ENCODE measurements around the gene CHCHD6.

CHCHD6 gene

GRCh38 chr3:126817781-126818180 is 113.7 kb downstream of the CHCHD6 start:
- H3K4me2 ChIP-seq (ENCODE audit: low read depth, low read length, poor library complexity, severe bottlenecking): no peak overlapping the region
- H3K9ac ChIP-seq (ENCODE audit: low read length): no peak overlapping the region
- no peaks in the 10 kb centered on the region for H3F3A ChIP-seq (ENCODE audit: insufficient read depth)
- H3K9me3 ChIP-seq (ENCODE audit: insufficient read depth, low read length): peaks cover 3% of the 10 kb centered on the region; the same call in 1 of the 2 replicates
- H3K36me3 ChIP-seq (ENCODE audit: low read length): no peaks in the 10 kb centered on the region
- no peak overlapping the region for H3K27ac ChIP-seq (ENCODE audit: low read depth, low read length)
- TF ChIP-seq EZH2phosphoT487 (conservative IDR thresholded peaks at IDR 0.05; ENCODE audit: low read length) (no peak), CTCF (IDR thresholded peaks at IDR 0.05; ENCODE audit: insufficient read depth, low read length, poor library complexity, severe bottlenecking) (no peak)
- no peak overlapping the region for H3K4me3 ChIP-seq (ENCODE audit: insufficient read depth, low read length, poor library complexity, severe bottlenecking)
- no peaks in the 10 kb centered on the region for H3K9me2 ChIP-seq (replicated peaks; ENCODE audit: insufficient read depth, low read length)
- H4K20me1 ChIP-seq (ENCODE audit: low read depth, low read length): no peaks in the 10 kb centered on the region
- H3K79me2 ChIP-seq (ENCODE audit: insufficient read depth, low read length): no peaks in the 10 kb centered on the region
- H3K27me3 ChIP-seq (ENCODE audit: low read length): no peaks in the 10 kb centered on the region
- H2AFZ ChIP-seq (ENCODE audit: low read depth, low read length, severe bottlenecking): no peak overlapping the region

GRCh38 chr3:126818400-126819095 is 114.5 kb downstream of the CHCHD6 start:
- H3K4me2 ChIP-seq (ENCODE audit: low read depth, low read length, poor library complexity, severe bottlenecking): no peak overlapping the region
- H3K36me3 ChIP-seq (ENCODE audit: low read length): no peaks in the 10 kb centered on the region
- H3K9me2 ChIP-seq (replicated peaks; ENCODE audit: insufficient read depth, low read length): no peaks in the 10 kb centered on the region
- no peak overlapping the region for H3K9ac ChIP-seq (ENCODE audit: low read length)
- H3K27ac ChIP-seq (ENCODE audit: low read depth, low read length): no peak overlapping the region
- H3K4me3 ChIP-seq (ENCODE audit: insufficient read depth, low read length, poor library complexity, severe bottlenecking): no peak overlapping the region
- no peaks in the 10 kb centered on the region for H4K20me1 ChIP-seq (ENCODE audit: low read depth, low read length)
- TF ChIP-seq EZH2phosphoT487 (conservative IDR thresholded peaks at IDR 0.05; ENCODE audit: low read length): no peak
- no peak for TF ChIP-seq CTCF (IDR thresholded peaks at IDR 0.05; ENCODE audit: insufficient read depth, low read length, poor library complexity, severe bottlenecking)
- H3K79me2 ChIP-seq (ENCODE audit: insufficient read depth, low read length): no peaks in the 10 kb centered on the region
- H3K9me3 ChIP-seq (ENCODE audit: insufficient read depth, low read length): peaks cover 3% of the 10 kb centered on the region; the same call in 1 of the 2 replicates
- no peaks in the 10 kb centered on the region for H3F3A ChIP-seq (ENCODE audit: insufficient read depth)
- no peaks in the 10 kb centered on the region for H3K27me3 ChIP-seq (ENCODE audit: low read length)
- no peak overlapping the region for H2AFZ ChIP-seq (ENCODE audit: low read depth, low read length, severe bottlenecking)

- Histone ChIP-seq H3K9me3 (ENCODE audit: insufficient read depth, low read length) (peaks cover 3% of the 10 kb centered on the region; the same call in 1 of the 2 replicates), H3K9me2 (replicated peaks; ENCODE audit: insufficient read depth, low read length) (no peaks in the 10 kb centered on the region), H3K9ac (ENCODE audit: low read length) (no peak overlapping the region), H2AFZ (ENCODE audit: low read depth, low read length, severe bottlenecking) (no peak overlapping the region), H4K20me1 (ENCODE audit: low read depth, low read length) (no peaks in the 10 kb centered on the region), H3K27me3 (ENCODE audit: low read length) (no peaks in the 10 kb centered on the region), H3K79me2 (ENCODE audit: insufficient read depth, low read length) (no peaks in the 10 kb centered on the region), H3K4me3 (ENCODE audit: insufficient read depth, low read length, poor library complexity, severe bottlenecking) (no peak overlapping the region), H3F3A (ENCODE audit: insufficient read depth) (no peaks in the 10 kb centered on the region), H3K4me2 (ENCODE audit: low read depth, low read length, poor library complexity, severe bottlenecking) (no peak overlapping the region), H3K27ac (ENCODE audit: low read depth, low read length) (no peak overlapping the region), H3K36me3 (ENCODE audit: low read length) (no peaks in the 10 kb centered on the region)
- no peak for TF ChIP-seq EZH2phosphoT487 (conservative IDR thresholded peaks at IDR 0.05; ENCODE audit: low read length)
These were observed 122.7 kb downstream of the CHCHD6 start for GRCh38 chr3:126826693-126827092.

- H3K4me2 ChIP-seq (ENCODE audit: low read depth, low read length, poor library complexity, severe bottlenecking): no peak overlapping the region
These were observed 123.1 kb downstream of the CHCHD6 start for GRCh38 chr3:126827121-126827520.

More at GRCh38 chr3:126827121-126827520, 123.1 kb downstream of the CHCHD6 start:
- Histone ChIP-seq H3K27me3 (ENCODE audit: low read length) (no peaks in the 10 kb centered on the region), H2AFZ (ENCODE audit: low read depth, low read length, severe bottlenecking) (no peak overlapping the region), H3K9ac (ENCODE audit: low read length) (no peak overlapping the region), H4K20me1 (ENCODE audit: low read depth, low read length) (no peaks in the 10 kb centered on the region), H3F3A (ENCODE audit: insufficient read depth) (no peaks in the 10 kb centered on the region), H3K4me3 (ENCODE audit: insufficient read depth, low read length, poor library complexity, severe bottlenecking) (no peak overlapping the region), H3K27ac (ENCODE audit: low read depth, low read length) (no peak overlapping the region), H3K9me2 (replicated peaks; ENCODE audit: insufficient read depth, low read length) (no peaks in the 10 kb centered on the region), H3K36me3 (ENCODE audit: low read length) (no peaks in the 10 kb centered on the region), H3K9me3 (ENCODE audit: insufficient read depth, low read length) (peaks cover 2% of the 10 kb centered on the region; the same call in 1 of the 2 replicates), H3K79me2 (ENCODE audit: insufficient read depth, low read length) (no peaks in the 10 kb centered on the region)
- no peak for TF ChIP-seq CTCF (IDR thresholded peaks at IDR 0.05; ENCODE audit: insufficient read depth, low read length, poor library complexity, severe bottlenecking)
- no peak for TF ChIP-seq EZH2phosphoT487 (conservative IDR thresholded peaks at IDR 0.05; ENCODE audit: low read length)
